Tibial nerve (tissue), 4 donors: ENCODE measurements around the gene F7. TPM values are rescaled to one million over a fixed set of nuclear protein-coding genes. Genes with fewer than 3 reads are reported as not detected.

Source experiments
- DNase-seq, 2 donors: peaks; one replicate each; pipeline ENCODE4 v3.0.0-alpha.2; 2019; ENCODE audit warnings: low spot score in 2 of 2
- H3K27ac ChIP-seq, 4 donors: fragments of 200-600 bp; sonication (generic) in 3 of 4; one replicate each; pipeline ENCODE4 v1.5.1; 2017 to 2019; ENCODE audit warnings: mild to moderate bottlenecking in 1 of 4
- H3K27me3 ChIP-seq, 2 donors: fragments of 200-600 bp; sonication (generic) in 1 of 2; one replicate each; pipeline versions ENCODE4 v1.5.1 to v1.6.0; 2017 to 2019
- H3K36me3 ChIP-seq, 3 donors: fragments of 200-600 bp; sonication (generic); one replicate each; pipeline ENCODE4 v1.5.1; 2018 to 2019
- H3K4me1 ChIP-seq, 4 donors: fragments of 200-600 bp; sonication (generic) in 3 of 4; one replicate each; pipeline ENCODE4 v1.5.1; 2017 to 2019
- H3K4me3 ChIP-seq, 4 donors: fragments of 200-600 bp; sonication (generic) in 3 of 4; one replicate each; pipeline ENCODE4 v1.5.1; 2017 to 2019; ENCODE audit warnings: mild to moderate bottlenecking in 1 of 4, moderate library complexity in 1 of 4
- H3K9me3 ChIP-seq, 4 donors: fragments of 200-600 bp; sonication (generic) in 3 of 4; one replicate each; pipeline ENCODE4 v1.5.1; 2017 to 2019
- EP300 ChIP-seq, 2 donors: sonication (generic); formaldehyde crosslinking; IDR thresholded peaks; one replicate each; pipeline ENCODE4 v1.6.1; 2017; ENCODE audit warnings: antibody characterized with exemption in 2 of 2, mild to moderate bottlenecking in 1 of 2
- POLR2A ChIP-seq, 2 donors: fragments of 450-650 bp; IDR thresholded peaks; one replicate each; pipeline ENCODE4 v1.6.1; 2017; ENCODE audit warnings: antibody characterized with exemption in 2 of 2, mild to moderate bottlenecking in 2 of 2, moderate library complexity in 2 of 2
- WGBS, 2 donors: methylation state at CpG; one replicate each; pipeline ENCODE4 v1.1.5; 2018; 5-methylcytosine and 5-hydroxymethylcytosine counted together
- total RNA-seq, 4 donors: library from RNA; depleted of rRNA; stranded (reverse); fragments of >200 nt; gene quantifications; one replicate each; pipeline ENCODE4 v1.1.0, GENCODE V29; 2016
- TF ChIP-seq, protein P1 (sequence below), 5 experiments: fragments of 200-600 bp in 3 of 5; fragments of 450-650 bp in 2 of 5; sonication (generic) in 3 of 5; IDR thresholded peaks; one replicate each; pipeline ENCODE4 v1.5.1; 2016 to 2019; ENCODE audit warnings: antibody characterized with exemption in 5 of 5, mild to moderate bottlenecking in 3 of 5, moderate library complexity in 2 of 5

F7 gene
- total RNA-seq, 4 donors from 2014 or later: not detected

DNA sequence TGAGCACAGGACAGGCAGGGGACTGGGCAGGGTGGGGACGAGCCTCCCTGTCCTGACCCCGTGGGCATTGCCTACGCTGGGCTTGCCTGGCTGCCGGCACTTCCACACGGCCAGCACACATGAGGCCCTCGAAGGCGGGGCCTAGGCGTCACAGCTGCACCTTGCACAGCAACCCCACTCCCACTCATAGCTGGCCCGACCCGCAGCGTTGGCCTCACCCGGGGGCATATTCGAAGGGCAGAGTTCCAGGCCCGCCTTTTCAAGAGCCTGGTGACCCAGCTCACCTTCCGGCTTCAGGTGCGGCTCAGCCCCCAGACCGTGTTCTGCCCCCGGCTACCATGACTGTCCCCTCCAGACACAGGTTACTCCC is 36.0 kb downstream of the F7 start:
- no peak for TF ChIP-seq POLR2A (IDR thresholded peaks at IDR 0.05)
- TF ChIP-seq EP300 (IDR thresholded peaks at IDR 0.05): no peak
- TF ChIP-seq, protein P1, sequence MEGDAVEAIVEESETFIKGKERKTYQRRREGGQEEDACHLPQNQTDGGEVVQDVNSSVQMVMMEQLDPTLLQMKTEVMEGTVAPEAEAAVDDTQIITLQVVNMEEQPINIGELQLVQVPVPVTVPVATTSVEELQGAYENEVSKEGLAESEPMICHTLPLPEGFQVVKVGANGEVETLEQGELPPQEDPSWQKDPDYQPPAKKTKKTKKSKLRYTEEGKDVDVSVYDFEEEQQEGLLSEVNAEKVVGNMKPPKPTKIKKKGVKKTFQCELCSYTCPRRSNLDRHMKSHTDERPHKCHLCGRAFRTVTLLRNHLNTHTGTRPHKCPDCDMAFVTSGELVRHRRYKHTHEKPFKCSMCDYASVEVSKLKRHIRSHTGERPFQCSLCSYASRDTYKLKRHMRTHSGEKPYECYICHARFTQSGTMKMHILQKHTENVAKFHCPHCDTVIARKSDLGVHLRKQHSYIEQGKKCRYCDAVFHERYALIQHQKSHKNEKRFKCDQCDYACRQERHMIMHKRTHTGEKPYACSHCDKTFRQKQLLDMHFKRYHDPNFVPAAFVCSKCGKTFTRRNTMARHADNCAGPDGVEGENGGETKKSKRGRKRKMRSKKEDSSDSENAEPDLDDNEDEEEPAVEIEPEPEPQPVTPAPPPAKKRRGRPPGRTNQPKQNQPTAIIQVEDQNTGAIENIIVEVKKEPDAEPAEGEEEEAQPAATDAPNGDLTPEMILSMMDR (IDR thresholded peaks at IDR 0.05): no peak
- DNase-seq: no peak
- H3K4me3 ChIP-seq: no peak overlapping the region

DNA sequence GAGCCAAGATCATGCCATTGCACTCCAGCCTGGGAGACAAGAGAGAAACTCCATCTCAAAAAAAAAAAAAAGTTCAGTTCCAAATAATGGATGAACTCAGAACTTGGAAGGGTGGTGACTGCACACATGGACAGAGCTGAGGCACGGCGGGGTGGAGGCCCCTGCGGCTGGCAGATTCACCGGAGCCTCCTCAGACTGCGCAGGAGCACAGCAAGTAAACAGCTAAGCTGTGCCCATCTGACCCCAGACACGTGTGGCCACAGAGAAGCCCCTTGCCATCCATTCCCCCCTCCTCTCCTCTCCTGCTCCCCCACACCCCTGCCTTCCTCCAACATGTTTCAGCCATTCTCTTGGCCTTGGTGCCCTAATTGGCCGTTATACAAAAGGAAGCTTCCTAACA is 37.3 kb downstream of the F7 start:
- Histone ChIP-seq H3K36me3 (peaks cover 0 to 19% (median 0%) of the 10 kb centered on the region in 3 donors), H3K27me3 (peaks cover 0 to 5% of the 10 kb centered on the region in 2 donors), H3K27ac (no peak overlapping the region), H3K4me1 (no peaks in the 10 kb centered on the region), H3K4me3 (no peak overlapping the region), H3K9me3 (no peaks in the 10 kb centered on the region)
- DNase-seq: no peak
- WGBS, 2 donors: 70 to 79% methylated on average over 7 of the region's 7 CpGs
- TF ChIP-seq, protein P1 (IDR thresholded peaks at IDR 0.05): no peak
- no peak for TF ChIP-seq EP300 (IDR thresholded peaks at IDR 0.05)
- TF ChIP-seq POLR2A (IDR thresholded peaks at IDR 0.05): no peak

More for the DNA sequence above, 36.0 kb downstream of the F7 start:
- no peak overlapping the region for H3K27ac ChIP-seq
- WGBS, 2 donors: 85 to 92% methylated on average over 17 to 18 of the region's 18 CpGs
- H3K27me3 ChIP-seq: peaks cover 0 to 5% of the 10 kb centered on the region in 2 donors
- H3K9me3 ChIP-seq: no peaks in the 10 kb centered on the region
- no peaks in the 10 kb centered on the region for H3K4me1 ChIP-seq
- peaks cover 0 to 19% (median 0%) of the 10 kb centered on the region in 3 donors for H3K36me3 ChIP-seq

DNA sequence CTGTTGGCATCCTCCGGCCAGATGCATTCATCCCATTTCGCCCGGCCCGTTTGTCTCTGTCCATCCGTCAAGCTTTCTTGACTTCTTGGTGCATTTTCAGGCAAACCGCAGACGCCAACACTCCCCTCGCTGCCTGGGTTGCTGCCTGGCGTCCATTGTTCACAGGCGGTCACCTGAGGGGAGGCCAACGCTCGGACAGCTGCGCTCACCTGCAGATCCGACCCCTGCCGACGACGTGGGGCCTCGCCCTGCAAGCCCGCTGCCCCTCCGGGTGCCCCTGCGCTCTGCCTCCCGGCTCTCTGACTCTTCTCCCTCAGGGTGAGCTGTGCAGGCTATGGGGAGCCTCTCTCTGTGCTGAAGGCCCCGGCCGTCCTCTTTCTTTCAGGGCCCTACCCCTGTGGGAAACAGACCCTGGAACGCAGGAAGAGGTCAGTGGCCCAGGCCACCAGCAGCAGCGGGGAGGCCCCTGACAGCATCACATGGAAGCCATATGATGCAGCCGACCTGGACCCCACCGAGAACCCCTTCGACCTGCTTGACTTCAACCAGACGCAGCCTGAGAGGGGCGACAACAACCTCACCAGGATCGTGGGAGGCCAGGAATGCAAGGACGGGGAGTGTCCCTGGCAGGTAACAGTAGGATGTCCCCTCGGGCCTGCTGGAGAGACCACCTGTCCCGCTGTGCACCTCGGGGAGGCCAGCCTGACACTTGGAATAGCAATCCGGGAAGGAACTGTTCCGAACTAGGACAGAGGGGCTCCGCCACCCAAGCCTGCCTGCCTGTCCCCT is 38.1 kb downstream of the F7 start:
- TF ChIP-seq POLR2A (IDR thresholded peaks at IDR 0.05) (no peak), EP300 (IDR thresholded peaks at IDR 0.05) (no peak)
- TF ChIP-seq, protein P1 (IDR thresholded peaks at IDR 0.05): no peak
- Histone ChIP-seq H3K9me3 (no peaks in the 10 kb centered on the region), H3K4me1 (no peaks in the 10 kb centered on the region), H3K4me3 (no peak overlapping the region), H3K27ac (no peak overlapping the region), H3K36me3 (peaks cover 0 to 19% (median 0%) of the 10 kb centered on the region in 3 donors), H3K27me3 (peaks cover 0 to 5% of the 10 kb centered on the region in 2 donors)
- WGBS, 2 donors: 82 to 83% methylated on average over 29 to 38 of the region's 39 CpGs
- DNase-seq: no peak

DNA sequence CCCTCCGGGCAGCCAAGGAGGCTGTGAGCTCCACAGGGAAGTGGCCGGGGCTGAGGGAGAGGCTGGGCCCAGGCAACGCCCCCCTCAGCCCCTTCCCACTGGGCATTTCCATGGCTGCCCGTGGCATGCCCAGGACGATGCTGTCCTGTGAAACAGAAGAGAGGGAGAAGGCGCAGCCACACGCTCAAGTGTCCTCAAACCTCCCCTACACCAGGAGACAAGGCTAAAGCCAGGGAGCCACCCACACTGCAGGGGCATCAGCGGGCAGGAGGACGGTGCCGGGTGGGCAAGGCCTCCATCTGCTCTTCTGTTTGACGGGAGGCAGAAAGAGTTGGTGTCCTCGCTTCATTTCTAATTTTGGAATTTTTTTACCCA is 38.7 kb downstream of the F7 start:
- peaks cover 0 to 19% (median 0%) of the 10 kb centered on the region in 3 donors for H3K36me3 ChIP-seq
- no peak for DNase-seq
- H3K9me3 ChIP-seq: no peaks in the 10 kb centered on the region
- 79 to 82% methylated on average over 12 of the region's 12 CpGs for WGBS, 2 donors
- H3K4me1 ChIP-seq: no peaks in the 10 kb centered on the region
- no peak for TF ChIP-seq POLR2A (IDR thresholded peaks at IDR 0.05)
- no peak for TF ChIP-seq EP300 (IDR thresholded peaks at IDR 0.05)
- TF ChIP-seq, protein P1 (IDR thresholded peaks at IDR 0.05): no peak
- H3K27me3 ChIP-seq: peaks cover 0 to 5% of the 10 kb centered on the region in 2 donors
- H3K4me3 ChIP-seq: no peak overlapping the region
- no peak overlapping the region for H3K27ac ChIP-seq

DNA sequence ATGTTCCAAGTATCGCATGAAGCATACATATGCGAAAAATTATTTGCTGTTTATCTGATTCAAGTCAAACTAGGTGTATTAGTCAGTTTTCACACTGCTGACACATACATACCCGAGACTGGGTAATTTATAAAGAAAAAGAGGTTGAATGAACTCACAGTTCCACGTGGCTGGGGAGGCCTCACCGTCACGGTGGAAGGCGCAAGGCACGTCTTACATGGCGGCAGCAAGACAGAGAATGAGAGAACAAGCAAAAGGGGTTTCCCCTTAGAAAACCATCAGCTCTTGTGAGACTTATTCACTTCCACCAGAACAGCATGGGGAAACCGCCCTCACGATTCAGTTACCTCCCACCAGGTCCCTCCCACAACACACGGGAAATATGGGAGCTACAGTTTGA is 39.9 kb downstream of the F7 start:
- TF ChIP-seq, protein P1 (IDR thresholded peaks at IDR 0.05): no peak
- no peak for TF ChIP-seq EP300 (IDR thresholded peaks at IDR 0.05)
- no peak for TF ChIP-seq POLR2A (IDR thresholded peaks at IDR 0.05)
- WGBS, 2 donors: 82 to 84% methylated on average over 12 of the region's 12 CpGs

More for the DNA sequence above, 39.9 kb downstream of the F7 start:
- no peak for DNase-seq
- Histone ChIP-seq H3K27me3 (peaks cover 0 to 5% of the 10 kb centered on the region in 2 donors), H3K4me1 (no peaks in the 10 kb centered on the region), H3K9me3 (no peaks in the 10 kb centered on the region), H3K4me3 (no peak overlapping the region), H3K27ac (no peak overlapping the region), H3K36me3 (peaks cover 0 to 19% (median 0%) of the 10 kb centered on the region in 3 donors)
